IPS-20b (cell line): ENCODE measurements around the gene ARHGAP10.

Source experiments
- H3K27ac ChIP-seq: one replicate; pipeline ENCODE4 v1.5.1; 2013; ENCODE audit warnings: low read length
- H3K27me3 ChIP-seq: 2 replicates; pipeline ENCODE4 v1.6.1; 2013; ENCODE audit warnings: mild to moderate bottlenecking, low read length, inconsistent platforms; ENCODE audit not compliant: insufficient read depth
- H3K36me3 ChIP-seq: 2 replicates; pipeline ENCODE4 v1.6.1; 2013; ENCODE audit warnings: low read depth, mild to moderate bottlenecking, inconsistent platforms, low read length, moderate library complexity; ENCODE audit not compliant: insufficient read depth
- H3K4me1 ChIP-seq: 2 replicates; pipeline ENCODE4 v1.6.1; 2013; ENCODE audit warnings: mild to moderate bottlenecking, control low read depth, inconsistent platforms, low read length, moderate library complexity; ENCODE audit not compliant: insufficient read depth
- H3K4me3 ChIP-seq: 2 replicates; pipeline ENCODE4 v1.5.1; 2013; ENCODE audit warnings: mild to moderate bottlenecking, low read length, inconsistent platforms
- H3K9ac ChIP-seq: 2 replicates; pipeline ENCODE4 v1.6.1; 2013; ENCODE audit warnings: low read depth, mild to moderate bottlenecking, inconsistent platforms, low read length, moderate library complexity
- H3K9me3 ChIP-seq: 2 replicates; pipeline ENCODE4 v1.6.1; 2013; ENCODE audit warnings: mild to moderate bottlenecking, low read depth, low read length, inconsistent platforms; ENCODE audit not compliant: insufficient read depth

Gene ARHGAP10

DNA sequence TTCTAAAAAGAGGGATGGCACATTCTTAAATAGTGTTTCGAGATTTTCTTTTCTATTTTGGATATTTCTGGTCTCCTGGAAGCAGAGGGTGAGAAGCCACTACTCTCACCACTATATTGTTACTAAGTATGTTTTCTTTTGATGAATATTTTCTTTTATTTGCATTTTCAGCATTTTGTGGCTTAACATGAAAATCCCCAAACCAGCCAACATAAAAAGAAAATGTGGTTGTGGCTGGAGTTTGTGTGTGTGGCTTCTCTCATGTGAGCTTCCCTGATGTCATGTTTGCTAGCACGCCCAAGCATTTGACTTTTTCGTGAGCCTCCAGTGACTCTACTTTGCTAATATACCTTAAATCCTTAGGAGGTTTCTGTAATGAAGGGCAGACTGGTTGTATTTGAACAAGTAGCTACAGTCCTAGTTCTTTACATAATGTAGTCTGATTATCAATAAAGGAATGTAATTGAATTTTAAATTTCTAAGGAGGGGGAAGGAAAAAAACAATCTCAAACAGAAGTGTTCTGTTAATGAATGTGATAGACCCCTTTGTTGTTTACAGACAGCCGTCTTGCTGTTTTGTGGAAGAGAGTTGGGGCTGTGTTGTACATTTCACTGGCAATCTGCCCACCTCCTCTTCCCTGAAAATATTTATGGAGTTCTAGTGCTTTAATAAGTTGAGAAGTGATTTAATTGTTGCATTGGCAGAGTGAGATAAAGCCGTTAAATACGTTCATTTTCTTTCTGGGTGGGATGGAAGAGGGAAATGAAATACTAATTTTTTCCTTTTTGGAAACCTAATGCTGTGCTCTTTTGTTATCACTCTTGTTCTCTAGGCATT lies 114.6 kb downstream of the ARHGAP10 start:
- H3K4me3 ChIP-seq = no peak overlapping the region
- H3K4me1 ChIP-seq = peaks cover 20% of the 10 kb centered on the region
- H3K27ac ChIP-seq = no peak overlapping the region

DNA sequence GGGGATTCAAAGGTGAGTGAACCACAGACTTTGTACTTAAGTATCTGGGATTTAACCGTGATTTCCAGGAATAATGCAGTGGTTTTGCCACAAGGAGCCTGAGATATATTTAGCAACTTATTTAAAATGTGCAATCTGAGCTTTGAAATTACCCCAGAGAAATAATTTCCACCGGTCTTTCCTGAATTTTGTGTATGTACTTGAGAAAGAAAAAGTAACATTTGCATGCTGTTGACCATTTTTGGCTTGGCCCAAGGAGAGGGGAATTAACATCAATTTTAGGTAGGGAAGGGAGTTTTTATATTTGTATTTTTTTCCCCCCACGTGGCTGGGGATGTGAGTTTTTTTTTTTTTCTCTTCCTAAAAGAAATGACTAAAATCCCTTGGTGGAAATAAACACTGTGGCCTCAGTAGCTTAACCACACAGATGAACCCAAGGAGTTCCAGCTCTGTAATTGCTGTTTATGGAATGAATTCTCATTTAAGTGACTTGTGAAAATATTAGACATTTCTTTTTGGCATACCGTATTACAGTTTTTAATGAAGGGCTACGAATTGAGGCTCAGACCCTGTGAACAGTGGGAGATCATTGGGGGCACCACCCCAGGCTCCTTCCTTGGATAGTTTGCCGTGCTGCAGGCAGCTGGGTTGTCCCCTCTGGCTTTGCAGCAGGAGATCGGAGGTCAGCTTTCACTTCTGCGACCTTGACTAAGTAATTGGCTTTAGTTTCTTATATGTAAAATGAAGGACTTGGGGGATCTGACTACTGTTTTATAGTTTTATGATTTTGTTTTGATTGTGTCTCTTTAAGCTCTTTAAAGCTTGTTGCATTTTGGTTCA lies 116.1 kb downstream of the ARHGAP10 start:
- H3K27ac ChIP-seq = no peak overlapping the region
- no peak overlapping the region for H3K9ac ChIP-seq
- peaks cover 20% of the 10 kb centered on the region for H3K4me1 ChIP-seq
- no peaks in the 10 kb centered on the region for H3K36me3 ChIP-seq
- no peaks in the 10 kb centered on the region for H3K27me3 ChIP-seq
- no peaks in the 10 kb centered on the region for H3K9me3 ChIP-seq
- no peak overlapping the region for H3K4me3 ChIP-seq

More for the DNA sequence above, 114.6 kb downstream of the ARHGAP10 start:
- H3K9ac ChIP-seq = no peak overlapping the region
- no peaks in the 10 kb centered on the region for H3K36me3 ChIP-seq
- no peaks in the 10 kb centered on the region for H3K9me3 ChIP-seq
- H3K27me3 ChIP-seq = no peaks in the 10 kb centered on the region

DNA sequence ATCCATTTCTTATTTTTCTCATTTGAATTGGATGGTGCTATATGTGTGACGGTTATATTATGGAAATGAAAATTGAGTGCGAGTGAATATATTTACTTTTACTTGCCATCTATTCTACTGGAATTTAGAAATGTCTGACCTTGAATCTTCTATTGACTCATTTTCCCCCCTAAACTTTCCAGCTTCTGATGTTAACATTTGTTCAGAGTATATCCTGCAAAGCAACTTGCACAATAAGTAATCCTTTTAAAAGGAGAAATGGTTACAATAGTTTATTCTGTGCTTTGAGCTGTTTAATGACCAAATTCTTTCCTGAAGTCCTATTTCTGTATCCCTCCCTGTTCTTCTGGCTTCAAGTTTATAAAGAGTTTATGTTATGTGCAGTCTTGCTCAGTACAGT lies 116.7 kb downstream of the ARHGAP10 start:
- no peak overlapping the region for H3K9ac ChIP-seq
- H3K4me1 ChIP-seq = peaks cover 20% of the 10 kb centered on the region
- no peak overlapping the region for H3K27ac ChIP-seq
- no peak overlapping the region for H3K4me3 ChIP-seq
- H3K27me3 ChIP-seq = no peaks in the 10 kb centered on the region
- no peaks in the 10 kb centered on the region for H3K9me3 ChIP-seq
- no peaks in the 10 kb centered on the region for H3K36me3 ChIP-seq

DNA sequence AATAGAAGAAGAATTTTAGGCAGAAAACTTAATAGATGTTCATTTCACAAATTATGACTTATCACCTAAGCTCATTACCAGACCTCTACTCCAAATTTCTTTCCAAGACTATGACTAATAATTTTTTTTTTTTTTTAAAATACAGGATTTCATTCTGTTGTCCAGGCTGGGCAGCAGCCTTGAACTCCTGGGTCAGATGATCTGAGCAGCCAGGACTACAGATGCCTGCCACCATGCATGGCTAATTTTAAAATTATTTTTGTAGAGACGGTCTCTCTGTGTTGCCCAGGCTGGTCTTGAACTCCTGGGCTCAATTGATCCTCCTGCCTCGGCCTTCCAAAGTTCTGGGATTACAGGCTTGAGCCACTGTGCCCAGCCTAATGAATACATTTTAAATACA lies 119.2 kb downstream of the ARHGAP10 start:
- no peaks in the 10 kb centered on the region for H3K27me3 ChIP-seq
- no peak overlapping the region for H3K9ac ChIP-seq
- no peaks in the 10 kb centered on the region for H3K9me3 ChIP-seq
- no peak overlapping the region for H3K27ac ChIP-seq
- no peaks in the 10 kb centered on the region for H3K36me3 ChIP-seq
- no peak overlapping the region for H3K4me3 ChIP-seq
- peaks cover 12% of the 10 kb centered on the region for H3K4me1 ChIP-seq

DNA sequence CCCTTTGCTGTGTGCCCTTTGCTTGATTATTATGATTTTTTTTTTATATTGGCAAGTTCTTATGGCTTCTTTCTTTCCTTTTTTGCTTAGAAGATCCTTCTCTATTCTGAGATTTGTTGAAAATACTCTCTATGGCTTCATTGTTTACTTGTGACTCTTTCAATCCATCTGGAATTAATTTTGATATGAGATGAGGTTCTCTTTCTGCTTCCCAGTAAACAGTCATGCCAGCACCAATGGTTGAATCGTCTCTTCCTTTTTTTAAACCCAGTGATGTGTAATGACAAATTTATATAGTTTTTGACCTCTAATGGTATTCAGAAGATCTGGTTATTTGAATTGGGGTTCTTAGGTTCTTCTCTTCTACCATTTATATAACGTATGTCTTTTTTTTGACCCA lies 121.8 kb downstream of the ARHGAP10 start:
- Histone ChIP-seq H3K9ac (no peak overlapping the region), H3K36me3 (no peaks in the 10 kb centered on the region), H3K27me3 (no peaks in the 10 kb centered on the region), H3K9me3 (no peaks in the 10 kb centered on the region), H3K27ac (no peak overlapping the region), H3K4me1 (no peaks in the 10 kb centered on the region), H3K4me3 (no peak overlapping the region)

DNA sequence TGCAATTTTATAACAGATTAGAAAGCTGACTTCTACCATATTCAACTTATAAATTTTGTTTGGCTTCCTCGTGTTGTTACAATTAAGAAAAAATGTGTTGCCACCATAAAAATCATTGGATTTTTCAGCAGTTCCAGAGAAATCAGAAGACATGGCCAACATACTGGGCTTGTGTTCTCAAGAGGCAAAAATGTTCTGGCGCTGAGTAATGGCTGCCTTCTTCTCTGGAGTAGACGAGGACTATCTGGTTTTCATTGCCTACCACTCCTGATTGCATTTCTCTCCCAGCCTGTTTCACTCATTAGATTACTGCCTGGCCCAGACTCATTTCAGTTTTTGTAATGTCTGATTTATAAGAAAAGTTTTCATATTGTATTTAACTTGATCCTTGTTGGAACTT lies 122.3 kb downstream of the ARHGAP10 start:
- no peak overlapping the region for H3K4me3 ChIP-seq
- H3K27ac ChIP-seq = no peak overlapping the region
- no peaks in the 10 kb centered on the region for H3K4me1 ChIP-seq
- H3K9me3 ChIP-seq = no peaks in the 10 kb centered on the region
- H3K27me3 ChIP-seq = no peaks in the 10 kb centered on the region
- H3K36me3 ChIP-seq = no peaks in the 10 kb centered on the region
- H3K9ac ChIP-seq = no peak overlapping the region

DNA sequence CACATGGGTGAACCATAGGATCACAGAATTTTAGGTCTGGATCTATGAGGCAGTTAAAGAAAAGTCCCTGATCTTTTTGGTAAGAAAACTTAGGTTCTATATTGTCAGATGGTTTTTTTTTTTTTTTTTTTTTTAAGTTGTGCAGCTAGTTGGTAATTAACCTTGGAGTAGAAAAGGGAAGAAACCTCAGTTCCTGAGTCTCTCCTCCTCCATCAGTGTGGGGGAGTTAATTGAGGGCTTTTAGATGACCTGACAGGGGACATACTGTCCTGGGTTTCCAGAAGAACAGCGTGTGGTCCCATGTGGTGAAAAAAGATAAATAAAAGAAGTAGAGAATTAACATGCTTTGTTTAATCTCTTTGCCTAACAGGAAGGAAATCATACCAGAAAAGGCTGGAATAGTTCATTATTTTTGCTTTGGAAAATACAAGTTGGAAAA lies 123.7 kb downstream of the ARHGAP10 start:
- Histone ChIP-seq H3K4me1 (no peaks in the 10 kb centered on the region), H3K27ac (no peak overlapping the region), H3K4me3 (no peak overlapping the region), H3K27me3 (no peaks in the 10 kb centered on the region), H3K36me3 (no peaks in the 10 kb centered on the region), H3K9me3 (no peaks in the 10 kb centered on the region), H3K9ac (no peak overlapping the region)

DNA sequence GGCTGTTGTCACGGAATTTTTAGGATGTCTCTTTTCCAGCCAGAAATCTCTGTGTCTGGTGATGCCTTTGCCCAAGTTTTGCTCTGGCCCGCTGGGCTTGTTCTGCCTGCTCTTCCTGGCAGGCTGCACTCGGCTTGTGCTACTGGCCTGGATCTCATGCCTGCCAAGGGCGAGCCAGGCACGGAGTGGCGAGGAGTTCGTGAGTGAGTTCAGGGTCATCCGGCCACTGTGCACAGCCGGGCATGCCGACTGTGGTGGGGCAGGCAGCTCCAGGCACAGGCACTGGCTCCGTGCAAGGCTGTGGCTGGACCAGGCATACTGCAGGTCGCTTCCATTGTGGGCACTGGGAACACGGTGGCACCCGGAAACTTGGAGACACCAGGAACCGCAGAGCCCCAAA lies 129.1 kb downstream of the ARHGAP10 start:
- no peak overlapping the region for H3K27ac ChIP-seq

DNA sequence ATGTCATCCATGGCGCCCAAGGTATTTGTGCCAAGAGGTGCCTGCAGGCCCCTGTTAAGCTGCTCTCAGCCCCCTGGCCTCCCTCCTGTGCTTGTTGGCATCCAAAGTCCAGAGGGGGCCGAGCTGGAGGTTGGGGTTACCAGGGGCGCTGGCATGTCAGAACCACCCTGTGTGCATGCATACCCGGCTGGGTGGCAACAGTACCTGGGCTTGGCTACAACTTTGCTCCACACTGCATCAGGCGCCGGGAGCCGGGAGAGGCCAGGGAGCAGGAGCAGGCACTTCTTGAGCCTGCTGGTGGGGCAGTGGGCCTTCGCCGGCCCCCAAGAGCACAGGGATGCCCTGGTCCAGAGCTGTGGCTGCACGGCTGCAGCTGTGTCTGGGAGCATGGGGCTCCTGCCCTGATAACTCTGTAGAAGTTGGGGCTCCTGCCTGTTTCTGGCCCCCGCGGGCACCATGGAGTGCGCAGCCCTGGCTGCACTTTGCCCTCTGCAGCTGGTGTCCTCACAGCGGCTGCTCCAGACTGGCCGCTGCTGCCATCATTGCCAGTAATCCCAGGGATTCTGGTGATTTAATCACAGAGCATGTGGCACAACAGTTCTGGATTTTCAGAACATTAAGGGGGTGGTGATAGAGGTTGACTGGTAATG lies 130.3 kb downstream of the ARHGAP10 start:
- Histone ChIP-seq H3K9me3 (no peaks in the 10 kb centered on the region), H3K27ac (no peak overlapping the region), H3K4me1 (peaks cover 22% of the 10 kb centered on the region), H3K36me3 (no peaks in the 10 kb centered on the region), H3K4me3 (no peak overlapping the region), H3K27me3 (no peaks in the 10 kb centered on the region), H3K9ac (no peak overlapping the region)

More for the DNA sequence above, 129.1 kb downstream of the ARHGAP10 start:
- Histone ChIP-seq H3K27me3 (no peaks in the 10 kb centered on the region), H3K36me3 (no peaks in the 10 kb centered on the region), H3K9me3 (no peaks in the 10 kb centered on the region), H3K4me3 (no peak overlapping the region), H3K9ac (no peak overlapping the region), H3K4me1 (peaks cover 13% of the 10 kb centered on the region)

DNA sequence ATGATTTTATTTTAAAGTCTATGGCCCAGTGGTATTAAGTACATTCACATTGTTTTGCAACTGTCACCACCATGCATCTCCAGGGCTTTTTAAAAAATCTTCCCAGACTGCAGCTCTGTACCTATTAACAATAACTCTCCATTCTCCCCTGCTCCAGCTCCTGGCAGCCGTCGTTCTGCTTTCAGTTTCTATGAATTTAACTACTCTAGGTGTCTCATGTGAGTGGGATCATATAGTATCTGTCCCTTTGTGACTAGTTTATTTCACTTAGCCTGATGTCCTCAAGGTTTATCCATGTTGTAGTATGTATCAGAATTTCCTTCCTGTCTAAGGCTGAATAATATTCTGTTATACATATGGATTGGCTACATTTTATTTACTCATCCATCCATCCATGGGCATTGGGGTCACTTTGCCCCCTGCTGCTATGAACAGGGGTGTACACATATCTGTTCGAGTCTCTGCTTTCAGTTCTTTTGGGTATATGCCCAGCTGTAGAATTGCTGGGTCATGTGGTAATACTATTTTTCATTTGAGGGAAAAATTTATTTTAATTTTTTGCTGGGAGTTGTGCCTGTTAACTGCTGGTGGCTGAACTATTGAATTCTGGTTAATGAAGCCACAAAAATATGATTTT lies 131.3 kb downstream of the ARHGAP10 start:
- no peak overlapping the region for H3K9ac ChIP-seq
- H3K27ac ChIP-seq = no peak overlapping the region
- no peaks in the 10 kb centered on the region for H3K36me3 ChIP-seq
- H3K4me1 ChIP-seq = peaks cover 23% of the 10 kb centered on the region
- no peaks in the 10 kb centered on the region for H3K9me3 ChIP-seq
- H3K27me3 ChIP-seq = no peaks in the 10 kb centered on the region
- no peak overlapping the region for H3K4me3 ChIP-seq

DNA sequence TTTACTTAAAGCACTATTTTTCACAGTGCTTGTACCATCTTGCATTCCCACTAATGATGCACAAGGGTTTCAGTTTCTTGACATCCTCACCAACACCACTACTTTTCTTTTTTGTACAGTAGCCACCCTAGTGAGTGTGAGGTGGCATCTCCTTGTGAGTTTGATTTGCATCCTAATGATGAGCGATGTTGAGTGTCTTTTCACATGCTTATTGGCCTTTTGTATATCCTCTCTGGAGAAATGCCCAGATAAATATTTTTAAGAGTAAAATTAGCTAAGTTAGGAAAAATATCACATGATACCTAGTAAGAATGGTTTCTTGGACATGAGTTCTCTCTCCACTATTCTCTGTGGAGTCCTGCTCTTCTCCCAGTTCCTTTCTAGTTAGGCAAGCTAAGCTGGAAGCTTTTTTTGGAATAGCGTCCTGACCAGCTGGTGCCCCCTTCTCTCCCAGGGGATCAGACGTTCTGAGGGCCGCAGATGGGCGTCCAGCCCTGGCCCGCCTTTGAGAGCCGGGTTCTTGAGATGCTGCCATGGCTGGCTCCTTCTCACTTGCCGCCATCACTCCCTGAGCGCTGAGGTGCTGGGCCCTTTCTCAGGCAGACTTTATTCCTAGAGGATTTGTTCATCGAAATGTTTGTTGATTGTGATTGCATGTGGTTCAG lies 132.1 kb downstream of the ARHGAP10 start:
- Histone ChIP-seq H3K9me3 (no peaks in the 10 kb centered on the region), H3K4me3 (no peak overlapping the region), H3K27me3 (no peaks in the 10 kb centered on the region), H3K4me1 (peaks cover 23% of the 10 kb centered on the region), H3K9ac (no peak overlapping the region), H3K27ac (no peak overlapping the region), H3K36me3 (no peaks in the 10 kb centered on the region)
